Naive thymus-derived CD4-positive, alpha-beta T cell (primary cell): ENCODE results near the gene CAMK2G. TPM values are rescaled to one million over a fixed set of nuclear protein-coding genes. Genes with fewer than 3 reads are reported as not detected.

Experiments
- ATAC-seq: fragments of 150-1000 bp; cut with Tn5 transposase; 2 replicates; pipeline ENCODE4 v1.10.0; 2021; ENCODE audit warnings: mild to moderate bottlenecking, moderate library complexity
- CTCF ChIA-PET: fragments of 350-600 bp; sonication (Branson Sonifier 250); formaldehyde crosslinking; loops from one replicate; lab custom pipeline; 2021; ENCODE audit warnings: antibody characterized with exemption; lab: Charles Lee
- POLR2A ChIA-PET: fragments of 350-600 bp; sonication (Branson Sonifier 250); formaldehyde crosslinking; loops from one replicate; lab custom pipeline; 2021; ENCODE audit warnings: antibody characterized with exemption, inconsistent platforms; lab: Charles Lee
- DNase-seq, 9 donors: peaks; one replicate each; pipeline versions ENCODE4 v3.0.0 to v3.0.0-alpha.2; 2020 to 2022; ENCODE audit warnings: mixed read lengths in 1 of 9
- H3K27ac ChIP-seq: one replicate; pipeline ENCODE4 v1.7.0; 2013; ENCODE audit warnings: mild to moderate bottlenecking, low read depth, low read length, moderate library complexity
- H3K27me3 ChIP-seq, 2 donors: one replicate each; pipeline ENCODE4 v1.7.0; 2013; ENCODE audit warnings: low read length in 2 of 2, mild to moderate bottlenecking in 2 of 2, moderate library complexity in 2 of 2; ENCODE audit not compliant: control insufficient read depth in 2 of 2, insufficient read depth in 2 of 2
- H3K36me3 ChIP-seq, 3 experiments: 1 replicate in 2 of 3; 2 replicates in 1 of 3; pipeline ENCODE4 v1.7.0; 2013; ENCODE audit warnings: low read length in 3 of 3, mild to moderate bottlenecking in 3 of 3, moderate library complexity in 1 of 3; ENCODE audit not compliant: insufficient read depth in 3 of 3, control insufficient read depth in 2 of 3
- H3K4me1 ChIP-seq, 2 donors: one replicate each; pipeline ENCODE4 v1.7.0; 2013; ENCODE audit warnings: low read length in 2 of 2, mild to moderate bottlenecking in 2 of 2, moderate library complexity in 1 of 2; ENCODE audit not compliant: control insufficient read depth in 2 of 2, insufficient read depth in 2 of 2
- H3K4me3 ChIP-seq: 2 replicates; pipeline ENCODE4 v1.7.0; 2013; ENCODE audit warnings: mild to moderate bottlenecking, low read length
- H3K9me3 ChIP-seq, 3 experiments: 1 replicate in 2 of 3; 2 replicates in 1 of 3; pipeline ENCODE4 v1.7.0; 2013; ENCODE audit warnings: low read length in 3 of 3; ENCODE audit not compliant: control insufficient read depth in 2 of 3
- H3K27ac Mint-ChIP-seq, 9 donors: one replicate each; pipeline ENCODE4 v1.8.0; 2020 to 2022; ENCODE audit warnings: mixed read lengths in 9 of 9, mild to moderate bottlenecking in 8 of 9, moderate library complexity in 5 of 9, inconsistent platforms in 2 of 9
- H3K27me3 Mint-ChIP-seq, 5 donors: one replicate each; pipeline ENCODE4 v1.8.0; 2021 to 2022; ENCODE audit warnings: mixed read lengths in 5 of 5, mild to moderate bottlenecking in 1 of 5
- H3K36me3 Mint-ChIP-seq, 5 donors: one replicate each; pipeline ENCODE4 v1.8.0; 2020 to 2022; ENCODE audit warnings: mixed read lengths in 5 of 5, mild to moderate bottlenecking in 3 of 5, inconsistent platforms in 1 of 5
- H3K4me1 Mint-ChIP-seq, 7 donors: one replicate each; pipeline ENCODE4 v1.8.0; 2020 to 2022; ENCODE audit warnings: mixed read lengths in 7 of 7, mild to moderate bottlenecking in 3 of 7, inconsistent platforms in 1 of 7
- H3K4me3 Mint-ChIP-seq, 10 donors: one replicate each; pipeline ENCODE4 v1.8.0; 2020 to 2022; ENCODE audit warnings: mild to moderate bottlenecking in 10 of 10, mixed read lengths in 10 of 10, moderate library complexity in 6 of 10, inconsistent platforms in 2 of 10
- H3K9me3 Mint-ChIP-seq, 11 donors: one replicate each; pipeline ENCODE4 v1.8.0; 2020 to 2022; ENCODE audit warnings: mixed read lengths in 11 of 11, mild to moderate bottlenecking in 4 of 11, inconsistent platforms in 1 of 11, moderate library complexity in 1 of 11
- intact Hi-C, 2 donors: fragments of 100-400 bp; cut with micrococcal nuclease; formaldehyde crosslinking; loops; one replicate each; pipeline ENCODE4 v1.15.1; 2023
- polyA plus RNA-seq, 2 donors: library from polyadenylated mRNA; unstranded; fragments of 300-500 nt; fragmentation: Illumina TruSeq; gene quantifications; one replicate each; pipeline ENCODE4 v1.2.3, GENCODE V29; 2021
- total RNA-seq, 6 experiments: library from RNA in 5 of 6; stranded (reverse) in 5 of 6; gene quantifications; 1 replicate in 5 of 6; 2 replicates in 1 of 6; pipeline ENCODE4 v1.2.3 and lab custom pipeline; 2021 to 2026

Gene CAMK2G
- total and polyA plus RNA-seq, 7 experiments from 2014 or later, result 5.6 to 70.9 (median 54.6) TPM

DNA sequence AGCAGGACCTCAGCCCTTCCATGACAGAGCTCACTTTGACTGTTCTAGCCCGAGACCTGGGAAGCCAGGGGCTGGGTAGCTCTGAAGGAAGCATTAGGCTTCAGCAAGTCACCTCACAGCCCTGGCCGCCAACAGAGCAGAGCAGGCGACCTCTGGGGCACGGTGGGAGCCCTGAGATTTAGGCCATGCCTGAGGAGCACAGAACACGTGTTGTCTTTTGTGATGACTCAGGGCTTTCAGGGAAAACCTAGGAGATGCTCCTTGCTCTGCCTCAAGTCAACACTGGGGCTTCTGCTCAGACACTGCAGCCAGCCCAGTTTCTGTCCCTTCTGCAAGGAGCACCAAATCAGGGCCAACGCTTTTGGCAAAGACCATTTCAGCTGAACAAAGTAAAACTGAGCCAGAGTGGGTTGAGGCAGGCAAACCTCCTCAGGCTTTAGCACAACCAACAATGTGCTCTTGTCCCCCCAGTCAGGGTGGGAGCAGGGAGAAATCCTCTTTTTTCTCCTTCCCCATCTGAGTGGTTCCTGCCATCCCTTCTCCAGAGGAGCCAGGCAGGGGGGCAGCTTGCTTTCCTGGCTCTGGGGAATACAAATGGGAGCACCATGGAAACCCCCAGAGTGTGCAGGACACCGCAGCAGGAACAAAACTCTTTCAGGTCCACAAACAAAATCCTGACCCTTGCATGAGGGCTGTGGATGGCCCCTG lies 14.4 kb downstream of the CAMK2G start:
- Mint-ChIP-seq H3K36me3 (peaks cover 6 to 43% (median 20%) of the 10 kb centered on the region in 5 donors), H3K4me1 (peaks cover 26 to 90% (median 81%) of the 10 kb centered on the region in 7 donors)
- no peak for ATAC-seq

DNA sequence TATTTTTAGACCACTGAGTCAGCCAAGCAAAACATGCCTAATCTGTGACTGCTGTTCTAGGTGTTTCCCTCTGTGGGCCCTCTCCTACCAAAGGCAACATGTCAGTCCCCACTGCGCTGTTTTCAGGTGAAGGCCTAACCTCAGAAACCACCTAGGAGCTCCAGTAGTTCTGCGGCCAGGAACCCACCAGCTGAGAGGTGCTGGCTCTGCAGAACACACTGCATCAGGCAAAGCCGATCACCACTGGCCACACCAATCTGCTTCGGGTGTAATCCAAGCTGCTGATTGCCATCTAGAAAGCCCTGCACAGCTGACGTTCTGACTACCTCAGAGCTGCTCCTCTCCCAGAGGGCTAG lies 14.9 kb downstream of the CAMK2G start:
- intact Hi-C loops, result loop anchor here in 1 of 2 donors (1.0 kb wide), 1 partner anchor 10 kb away; no protein-coding TSS in a partner anchor
- Mint-ChIP-seq H3K4me1 (peaks cover 23 to 86% (median 79%) of the 10 kb centered on the region in 7 donors), H3K4me3 (peak overlapping the region in 7 of 10 donors; percentile 4 to 68 (median 56)), H3K27me3 (no peaks in the 10 kb centered on the region), H3K9me3 (no peaks in the 10 kb centered on the region), H3K36me3 (peaks cover 7 to 45% (median 20%) of the 10 kb centered on the region in 5 donors), H3K27ac (peak overlapping the region; percentile 45 to 93 (median 77))
- ATAC-seq (peak; percentile 73), DNase-seq (peak in 3 of 9 donors; percentile 24 to 41 (median 27))
- Histone ChIP-seq H3K4me3 (no peak overlapping the region), H3K27ac (peak overlapping the region; percentile 40), H3K4me1 (peaks cover 27 to 49% of the 10 kb centered on the region in 2 donors), H3K9me3 (no peaks in the 10 kb centered on the region), H3K36me3 (peaks cover 0 to 82% (median 12%) of the 10 kb centered on the region in 3 experiments), H3K27me3 (no peaks in the 10 kb centered on the region)
- ChIA-PET CTCF (interaction anchor here (0.7 to 5.9 kb wide), 4 partner anchors 10 to 81 kb away, joined by 3 to 45 read pairs (median 7); no protein-coding TSS in a partner anchor), POLR2A (interaction anchor here (0.5 to 25.1 kb wide), 6 partner anchors 13 to 409 kb away, joined by 3 to 327 read pairs (median 3); partner anchors contain the start of gene CAMK2G)

More for the DNA sequence above, 14.4 kb downstream of the CAMK2G start:
- POLR2A ChIA-PET, result interaction anchor here (0.5 to 25.1 kb wide), 5 partner anchors 13 to 408 kb away, joined by 3 to 327 read pairs (median 3); partner anchors contain the start of gene CAMK2G
- Mint-ChIP-seq H3K9me3 (no peaks in the 10 kb centered on the region), H3K27ac (peak overlapping the region in 8 of 9 donors; percentile 53 to 93 (median 76)), H3K4me3 (peak overlapping the region in 7 of 10 donors; percentile 4 to 68 (median 55)), H3K27me3 (no peaks in the 10 kb centered on the region)
- peak overlapping the region; percentile 40 for H3K27ac ChIP-seq
- no peaks in the 10 kb centered on the region for H3K9me3 ChIP-seq
- CTCF ChIA-PET, result interaction anchor here (0.7 to 5.9 kb wide), 3 partner anchors 10 to 20 kb away, joined by 3 to 45 read pairs (median 11); no protein-coding TSS in a partner anchor
- no peak for DNase-seq
- peaks cover 0 to 77% (median 12%) of the 10 kb centered on the region in 3 experiments for H3K36me3 ChIP-seq
- H3K4me1 ChIP-seq, result peaks cover 31 to 54% of the 10 kb centered on the region in 2 donors
- intact Hi-C loops, result loop anchor here in 1 of 2 donors (1.0 kb wide), 1 partner anchor 11 kb away; no protein-coding TSS in a partner anchor
- H3K4me3 ChIP-seq, result no peak overlapping the region
- no peaks in the 10 kb centered on the region for H3K27me3 ChIP-seq

DNA sequence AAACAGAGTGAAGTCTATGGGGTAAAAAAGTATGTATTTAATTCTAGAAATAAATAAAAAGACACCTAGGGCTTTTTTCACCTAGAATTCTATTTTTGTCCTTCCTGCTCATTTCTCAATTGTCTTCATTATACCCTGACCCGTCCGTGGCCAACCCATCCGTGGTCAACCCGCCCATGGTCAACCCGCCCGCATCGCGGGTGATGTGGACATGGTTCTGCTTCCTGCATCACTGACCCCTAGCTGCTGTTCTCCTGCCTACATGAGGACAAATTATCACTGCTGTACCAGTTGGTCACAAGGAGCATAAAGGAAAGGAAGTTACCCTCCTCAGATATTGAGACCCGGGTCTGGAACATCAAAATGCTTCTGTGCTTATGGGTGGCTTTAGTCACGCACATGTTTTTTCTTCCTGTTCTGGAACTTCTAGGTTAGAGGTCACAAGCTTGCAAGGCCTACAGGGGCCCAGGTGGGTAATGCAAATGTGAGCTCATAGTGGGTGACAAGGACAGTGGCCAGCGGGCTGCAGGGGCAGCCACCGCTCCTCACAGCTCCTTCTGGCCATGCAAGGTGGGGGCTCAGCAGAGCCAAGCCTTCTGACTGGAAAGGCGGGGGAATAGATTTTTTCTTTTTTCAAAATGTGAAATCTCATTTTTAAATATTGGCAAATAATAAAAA lies 15.5 kb downstream of the CAMK2G start:
- peaks cover 7 to 44% (median 20%) of the 10 kb centered on the region in 5 donors for H3K36me3 Mint-ChIP-seq
- Histone ChIP-seq H3K4me3 (no peak overlapping the region), H3K36me3 (peaks cover 0 to 87% (median 12%) of the 10 kb centered on the region in 3 experiments), H3K27ac (peak overlapping the region; percentile 40), H3K9me3 (no peaks in the 10 kb centered on the region), H3K4me1 (peaks cover 23 to 45% of the 10 kb centered on the region in 2 donors), H3K27me3 (no peaks in the 10 kb centered on the region)
- CTCF ChIA-PET, result interaction anchor here (0.7 to 5.9 kb wide), 4 partner anchors 9 to 82 kb away, joined by 3 to 45 read pairs (median 7); no protein-coding TSS in a partner anchor
- ATAC-seq, result peak; percentile 48
- peak overlapping the region; percentile 69 to 93 (median 79) for H3K27ac Mint-ChIP-seq
- peak overlapping the region in 9 of 10 donors; percentile 20 to 79 (median 65) for H3K4me3 Mint-ChIP-seq
- POLR2A ChIA-PET, result interaction anchor here (0.5 to 25.1 kb wide), 7 partner anchors 10 to 409 kb away, joined by 3 to 327 read pairs (median 3); partner anchors contain the start of gene CAMK2G
- no peak for DNase-seq
- intact Hi-C loops, result loop anchor here in 1 of 2 donors (1.0 kb wide), 1 partner anchor 10 kb away; no protein-coding TSS in a partner anchor
- no peaks in the 10 kb centered on the region for H3K9me3 Mint-ChIP-seq
- peaks cover 23 to 81% (median 74%) of the 10 kb centered on the region in 7 donors for H3K4me1 Mint-ChIP-seq
- H3K27me3 Mint-ChIP-seq, result no peaks in the 10 kb centered on the region

DNA sequence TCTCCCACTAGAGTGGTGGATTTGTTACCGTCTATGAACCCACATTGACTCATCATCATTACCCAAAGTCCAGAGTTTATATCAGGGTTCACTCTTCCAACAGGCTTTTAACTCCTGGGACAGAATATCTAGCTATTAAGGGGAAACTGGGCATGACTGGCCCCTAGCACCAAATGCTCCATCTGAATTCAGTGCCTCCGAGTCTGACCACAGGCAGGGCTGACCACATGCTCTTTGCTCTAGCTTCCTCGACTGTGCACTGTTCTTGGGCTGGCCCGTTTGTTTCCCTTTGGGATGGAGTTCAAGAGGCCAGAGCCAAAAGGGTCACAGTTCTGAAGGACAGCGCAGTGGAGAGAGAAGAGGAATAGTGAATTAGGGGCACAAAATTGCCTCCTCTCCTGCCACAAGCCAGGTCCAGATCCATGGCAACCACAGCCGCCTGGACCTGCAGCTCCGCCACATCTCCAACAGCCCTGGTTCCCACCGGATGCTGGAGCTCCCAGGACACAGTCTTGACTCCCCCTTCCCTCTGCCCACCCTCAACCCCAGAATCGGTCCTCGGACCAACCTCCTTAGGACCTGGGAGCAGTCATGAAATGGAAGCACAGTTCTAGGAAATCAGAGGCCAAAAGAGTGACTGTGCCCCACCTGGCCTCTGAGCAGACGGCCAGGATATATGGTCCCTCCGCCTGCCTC lies 16.2 kb downstream of the CAMK2G start:
- no peak for DNase-seq
- Histone ChIP-seq H3K9me3 (no peaks in the 10 kb centered on the region), H3K27me3 (no peaks in the 10 kb centered on the region), H3K27ac (peak overlapping the region; percentile 40), H3K4me3 (no peak overlapping the region), H3K36me3 (peaks cover 0 to 90% (median 15%) of the 10 kb centered on the region in 3 experiments), H3K4me1 (peaks cover 23 to 37% of the 10 kb centered on the region in 2 donors)
- H3K9me3 Mint-ChIP-seq, result no peaks in the 10 kb centered on the region
- H3K27ac Mint-ChIP-seq, result peak overlapping the region in 8 of 9 donors; percentile 29 to 85 (median 73)
- peak overlapping the region in 4 of 10 donors; percentile 37 to 75 (median 60) for H3K4me3 Mint-ChIP-seq
- ChIA-PET POLR2A (interaction anchor here (1.3 to 25.1 kb wide), 2 partner anchors 11 to 20 kb away, joined by 3 to 327 read pairs; partner anchors contain the start of gene CAMK2G), CTCF (interaction anchor here (1.5 to 5.9 kb wide), 3 partner anchors 8 to 82 kb away, joined by 3 to 45 read pairs (median 11); no protein-coding TSS in a partner anchor)
- H3K4me1 Mint-ChIP-seq, result peaks cover 23 to 77% (median 69%) of the 10 kb centered on the region in 7 donors
- no peaks in the 10 kb centered on the region for H3K27me3 Mint-ChIP-seq
- intact Hi-C loops, result no loop called here
- ATAC-seq, result no peak
- H3K36me3 Mint-ChIP-seq, result peaks cover 7 to 43% (median 20%) of the 10 kb centered on the region in 5 donors

DNA sequence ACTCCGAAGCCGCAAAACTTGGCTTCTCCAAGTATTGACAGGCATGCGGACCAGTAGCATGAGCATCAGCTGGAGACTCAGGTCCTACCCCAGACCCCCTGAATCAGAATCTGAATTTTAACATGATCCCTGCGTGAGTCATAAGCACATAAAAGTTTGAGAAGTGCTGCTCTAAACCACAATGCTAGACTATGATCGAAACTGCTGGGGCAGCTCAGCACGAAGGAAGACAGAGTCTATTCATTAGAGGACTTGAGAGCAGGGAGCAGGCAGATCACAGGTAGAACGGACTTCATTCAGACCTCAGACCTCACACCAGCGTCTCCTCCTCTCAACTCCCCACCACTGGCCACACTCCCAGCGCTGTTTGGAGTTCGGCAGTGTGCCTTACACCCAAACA lies 16.9 kb downstream of the CAMK2G start:
- H3K9me3 Mint-ChIP-seq, result no peaks in the 10 kb centered on the region
- intact Hi-C loops, result loop anchor here in 1 of 2 donors (1.0 kb wide), 1 partner anchor 8 kb away; no protein-coding TSS in a partner anchor
- POLR2A ChIA-PET, result interaction anchor here (25.1 kb wide), 1 partner anchor 21 kb away, joined by 327 read pairs; the partner anchor contains the start of gene CAMK2G
- H3K36me3 ChIP-seq, result peaks cover 0 to 90% (median 15%) of the 10 kb centered on the region in 3 experiments
- peaks cover 8 to 40% (median 22%) of the 10 kb centered on the region in 5 donors for H3K36me3 Mint-ChIP-seq
- no peaks in the 10 kb centered on the region for H3K27me3 ChIP-seq
- no peak overlapping the region for H3K27ac ChIP-seq
- no peak overlapping the region for H3K4me3 ChIP-seq
- peak overlapping the region in 5 of 10 donors; percentile 9 to 75 (median 54) for H3K4me3 Mint-ChIP-seq
- H3K27me3 Mint-ChIP-seq, result no peaks in the 10 kb centered on the region
- peak overlapping the region; percentile 26 to 84 (median 71) for H3K27ac Mint-ChIP-seq
- DNase-seq (no peak), ATAC-seq (no peak)
- CTCF ChIA-PET, result interaction anchor here (0.9 to 5.9 kb wide), 4 partner anchors 8 to 22 kb away, joined by 3 to 45 read pairs (median 8); no protein-coding TSS in a partner anchor
- H3K9me3 ChIP-seq, result no peaks in the 10 kb centered on the region
- peaks cover 19 to 70% (median 63%) of the 10 kb centered on the region in 7 donors for H3K4me1 Mint-ChIP-seq
- H3K4me1 ChIP-seq, result peaks cover 23 to 30% of the 10 kb centered on the region in 2 donors
